ENCODE results near the gene CDK5. TPM values are rescaled to one million over a fixed set of nuclear protein-coding genes. Genes with fewer than 3 reads are reported as not detected.

Gene CDK5
- total and polyA plus RNA-seq, 2 of the 13 experiments (the other 11 are each of a cell fraction or from before 2014, with no cell fraction given), result 16.4 to 21.3 TPM

- no peak for TF ChIP-seq CBX1 (IDR thresholded peaks at IDR 0.05; ENCODE audit: low read depth)
- no peak for TF ChIP-seq ZNF275 (CRISPR knock-in tag; IDR thresholded peaks at IDR 0.05; ENCODE audit: borderline replicate concordance)
Observed at GRCh38 chr7:151063212-151063561, 5.5 kb upstream of the CDK5 start (continued).

GRCh38 chr7:151062399-151063211 is 4.9 kb upstream of the CDK5 start:
- peak; percentile 97 for FAIRE-seq
- Histone ChIP-seq H3K9me3 (ENCODE audit: low read length) (no peaks in the 10 kb centered on the region), H3K79me2 (ENCODE audit: insufficient read depth, low read length) (peaks cover 16% of the 10 kb centered on the region), H3K36me3 (replicated peaks in 1 of 2; ENCODE audit: control insufficient read depth in 1 of 2, insufficient read depth in 2 of 2, low read length in 2 of 2) (peaks cover 8 to 32% of the 10 kb centered on the region in 2 experiments; a peak in 4 of 5 replicates), H4K20me1 (ENCODE audit: insufficient read depth, low read length) (peaks cover 4% of the 10 kb centered on the region; the same call in 1 of the 2 replicates), H3K27ac (ENCODE audit: extremely low read length, insufficient read depth, low read length) (peak overlapping the region; percentile 95), H3K9ac (ENCODE audit: insufficient read depth, low read depth, low read length) (peak overlapping the region; percentile 82), H3K4me3 (replicated peaks in 1 of 3; ENCODE audit: insufficient read depth in 1 of 3, low read depth in 2 of 3, low read length in 3 of 3) (peak overlapping the region; percentile 62 to 80 (median 70)), H3K4me1 (ENCODE audit: insufficient read depth, low read length) (peaks cover 45% of the 10 kb centered on the region), H3K27me3 (ENCODE audit: control insufficient read depth in 1 of 2, insufficient read depth in 2 of 2, low read length in 2 of 2) (no peaks in the 10 kb centered on the region; a peak in 1 of 5 replicates), H2AFZ (ENCODE audit: low read length) (no peak overlapping the region), H3K4me2 (ENCODE audit: low read depth, low read length) (peak overlapping the region; percentile 98)
- ChIA-PET POLR2A (interaction anchor here (0.6 to 4.4 kb wide), 20 partner anchors 10 to 457 kb away, joined by 3 to 144 read pairs (median 6); partner anchors contain the start of genes ABCB8, ABCF2, AGAP3 and FASTK), CTCF (ENCODE audit: low intra/inter-chr PET ratio, low total read pairs) (no interaction called here)
- in situ Hi-C loops (cut with HindIII; ENCODE audit: extremely low pct_ligation_motif_present, low pct_unique_long_range_greater_than_20kb) (no loop called here), intact Hi-C loops (cut with micrococcal nuclease; ENCODE audit: unreplicated experiment) (loop anchor here (1.0 kb wide), 1 partner anchor 18 kb away; the partner anchor contains the start of gene FASTK)
- 1% methylated on average over 14 of the region's 43 CpGs for WGBS (ENCODE audit: low lambda C conversion rate)
- DNase-seq (ENCODE audit: low spot score), result peak; percentile 97
- peak; percentile 59 for ATAC-seq
- BruUV-seq (replicated peaks), result no TSS peak
- TF ChIP-seq PITX1 (CRISPR knock-in tag; IDR thresholded peaks at IDR 0.05), result 0 out of 2 replicates have a peak, but pooled peaks have one; percentile 21
- TF ChIP-seq SOX13 (IDR thresholded peaks at IDR 0.05), result no peak
- TF ChIP-seq SOX13 (CRISPR knock-in tag; conservative IDR thresholded peaks at IDR 0.05 in 1 of 2, IDR thresholded peaks at IDR 0.05 in 1 of 2), result no peak; a peak in 1 of 4 replicates
- 0 out of 2 replicates have a peak, but pooled peaks have one; percentile 27 for TF ChIP-seq RNF2 (conservative IDR thresholded peaks at IDR 0.05; ENCODE audit: low read depth)
- no peak for TF ChIP-seq ZFP36L2 (CRISPR knock-in tag; IDR thresholded peaks at IDR 0.05)
- peak; percentile 19; the same call in 1 of the 2 replicates for TF ChIP-seq ZHX1 (CRISPR knock-in tag; IDR thresholded peaks at IDR 0.05; ENCODE audit: low read depth)
- TF ChIP-seq HBP1 (CRISPR knock-in tag; IDR thresholded peaks at IDR 0.05; ENCODE audit: low read depth), result no peak; the same call in 1 of the 2 replicates
- no peak for TF ChIP-seq HOXA9 (CRISPR knock-in tag; IDR thresholded peaks at IDR 0.05; ENCODE audit: borderline replicate concordance)
- TF ChIP-seq TARDBP (CRISPR knock-in tag; IDR thresholded peaks at IDR 0.05), result peak; percentile 61; the same call in 1 of the 2 replicates
- TF ChIP-seq AKAP8 (CRISPR knock-in tag; IDR thresholded peaks at IDR 0.05), result 0 out of 2 replicates have a peak, but pooled peaks have one; percentile 72

All from HepG2 (cell line).